ENCODE data around the gene LMX1A.

LMX1A gene

GRCh38 chr1:165265196-165265838 lies 91.2 kb downstream of the LMX1A start:
- DNase-seq (ENCODE audit: low read depth): no peak

DNA sequence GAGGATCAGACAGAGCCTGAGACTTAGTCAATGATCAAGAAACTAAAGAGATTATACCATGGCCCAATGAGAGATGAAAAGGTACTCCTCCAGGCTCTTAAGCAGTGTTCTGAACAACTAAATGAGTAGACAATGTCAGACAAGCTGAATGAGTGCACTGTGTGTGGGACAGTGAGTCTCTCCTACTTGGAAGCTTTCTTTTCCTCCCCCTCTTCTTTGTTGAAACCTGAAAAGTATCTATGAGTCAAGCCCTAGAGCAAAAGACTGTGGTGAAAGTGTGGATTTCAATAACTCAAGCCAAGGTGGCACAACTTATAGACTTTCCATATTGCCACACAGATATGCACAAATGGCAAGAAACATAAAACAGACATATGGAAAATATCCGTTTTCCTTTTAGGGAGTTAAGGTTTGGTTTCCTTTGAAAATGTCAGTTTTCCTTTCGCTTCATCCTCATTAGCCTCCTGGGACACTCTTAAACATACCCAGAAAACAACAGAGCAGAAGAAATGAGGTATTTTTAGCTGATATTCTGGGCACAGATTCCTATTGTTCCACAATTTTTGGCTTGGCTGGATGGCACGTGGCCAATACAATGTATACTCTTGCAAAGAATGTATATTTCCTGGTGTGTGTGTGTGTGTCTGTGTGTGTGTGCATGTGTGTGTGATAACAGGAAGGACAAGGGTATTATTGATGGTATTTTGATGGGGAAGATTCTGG lies 96.6 kb downstream of the LMX1A start:
- DNase-seq (ENCODE audit: low read depth): no peak

DNA sequence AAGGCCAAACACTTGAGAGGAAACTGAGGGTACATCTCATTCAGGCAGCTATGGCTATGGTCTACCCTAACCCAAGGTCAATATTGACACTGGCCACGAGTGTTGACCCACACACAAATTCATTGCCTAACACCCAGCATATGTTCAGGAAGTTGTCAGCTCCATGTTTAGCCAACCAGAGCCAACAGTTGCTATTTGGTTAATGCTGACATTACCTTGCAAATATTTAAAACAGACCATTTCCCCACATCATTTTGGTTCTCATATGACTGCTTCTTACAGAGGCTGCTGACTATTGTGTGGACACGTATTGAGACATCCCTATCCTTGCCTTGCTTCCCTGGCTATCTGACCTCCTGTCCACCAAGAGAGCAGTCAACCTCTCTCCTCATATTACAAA lies 97.3 kb downstream of the LMX1A start:
- DNase-seq (ENCODE audit: low read depth): no peak

GRCh38 chr1:165257969-165258459 lies 98.5 kb downstream of the LMX1A start:
- no peak for DNase-seq (ENCODE audit: low read depth)

- no peak for DNase-seq (ENCODE audit: low read depth)
These were observed 101.5 kb downstream of the LMX1A start for GRCh38 chr1:165254896-165255625.

DNA sequence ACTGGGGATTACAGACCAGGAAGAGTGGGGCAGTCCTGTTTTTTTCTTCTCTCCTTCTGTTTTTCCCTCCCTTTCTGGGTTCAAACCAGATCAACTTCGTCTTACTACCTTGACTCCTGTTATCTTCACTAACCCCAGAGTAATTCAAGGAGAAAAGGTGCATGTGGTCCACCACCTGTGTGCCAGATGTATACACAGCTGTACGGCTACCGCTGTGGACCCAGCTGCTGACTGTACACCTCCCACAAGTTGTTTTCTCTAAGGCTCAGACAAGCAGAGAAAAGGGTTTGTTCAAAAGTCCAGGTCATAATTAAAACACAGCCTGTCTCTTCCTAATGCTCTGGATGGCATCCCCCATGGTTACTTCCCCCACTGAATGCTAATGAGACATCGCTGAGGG lies 102.1 kb downstream of the LMX1A start:
- no peak for DNase-seq (ENCODE audit: low read depth)

DNA sequence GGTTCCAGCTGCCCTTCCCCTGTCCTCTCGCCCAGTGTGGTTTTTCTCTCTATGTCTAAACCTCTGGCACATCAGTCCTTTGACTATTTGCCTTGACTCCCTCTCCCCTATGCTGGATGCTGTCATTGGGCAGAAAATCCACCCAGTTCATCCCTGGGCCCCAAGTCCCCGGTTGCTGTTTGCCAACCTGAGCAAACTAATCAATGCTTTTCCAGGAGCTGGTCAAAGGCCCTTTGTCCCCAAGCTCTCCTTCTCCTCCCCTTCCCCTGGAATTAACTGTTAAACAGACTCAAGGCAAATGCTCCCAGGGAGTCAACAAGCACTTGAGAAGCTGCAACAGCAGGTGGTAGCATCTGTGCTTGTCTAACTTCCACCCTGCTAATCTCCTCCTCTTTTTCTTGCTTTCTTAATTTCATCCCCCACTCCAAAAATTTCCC lies 102.7 kb downstream of the LMX1A start:
- no peak for DNase-seq (ENCODE audit: low read depth)

GRCh38 chr1:165248969-165249571 lies 107.4 kb downstream of the LMX1A start:
- no peak for DNase-seq (ENCODE audit: low read depth)

DNA sequence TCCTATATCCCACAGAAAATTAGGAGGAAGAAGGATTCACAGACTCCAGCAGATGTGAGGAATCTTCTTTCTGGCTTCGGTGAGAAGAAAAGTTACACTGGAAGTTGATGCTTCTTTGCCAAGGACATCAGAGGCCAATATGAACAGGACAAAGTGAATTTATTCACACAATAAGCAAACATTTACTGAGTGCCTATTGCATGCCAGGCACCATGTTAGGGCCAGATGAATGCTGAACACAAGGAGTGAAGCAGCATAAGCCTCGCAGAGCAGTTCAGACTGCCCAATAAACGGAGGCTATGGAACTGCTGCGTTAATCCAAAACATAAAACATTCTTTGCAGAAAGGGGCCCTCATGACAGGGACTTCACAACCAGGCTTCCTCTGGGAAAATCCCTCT lies 114.6 kb downstream of the LMX1A start:
- DNase-seq (ENCODE audit: low read depth): no peak

DNA sequence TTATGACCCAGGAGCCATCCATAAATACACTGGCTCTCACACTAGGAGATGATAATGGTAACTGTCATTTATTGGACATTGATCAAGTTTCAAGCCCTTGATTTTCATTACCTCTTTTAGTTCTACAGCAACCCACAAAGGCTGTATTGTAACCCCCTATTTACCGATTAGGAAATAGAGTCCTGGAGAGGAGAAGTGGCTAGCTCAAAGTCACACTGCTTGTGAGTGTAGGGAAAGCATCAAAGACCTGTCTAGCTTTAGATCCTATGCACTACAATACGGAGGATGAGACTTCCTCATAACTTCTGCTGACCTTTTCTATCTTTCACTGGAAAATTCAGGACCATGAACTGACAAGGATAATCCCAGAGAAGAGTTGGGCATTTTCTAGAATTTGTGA lies 115.2 kb downstream of the LMX1A start:
- DNase-seq (ENCODE audit: low read depth): no peak

DNA sequence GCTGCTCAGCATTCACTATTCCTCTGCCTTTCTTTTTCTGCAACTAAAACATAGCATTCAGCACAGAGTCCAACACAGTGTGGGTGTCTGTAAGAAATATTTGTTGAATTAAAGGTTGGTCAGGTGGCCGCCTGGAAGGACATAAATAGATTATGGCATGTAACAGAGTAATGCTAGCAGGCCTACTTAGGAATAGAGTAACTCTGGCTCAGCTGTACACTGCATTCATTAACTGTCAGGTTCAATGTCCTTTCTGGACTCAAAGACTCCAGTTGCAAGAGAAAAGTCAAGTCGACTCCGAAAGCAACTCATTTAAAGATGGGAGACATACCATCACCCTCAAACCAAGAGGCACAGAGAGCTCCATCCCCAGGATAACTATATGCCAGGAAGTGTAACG lies 116.0 kb downstream of the LMX1A start:
- DNase-seq (ENCODE audit: low read depth): no peak

GRCh38 chr1:165239873-165240272 lies 116.6 kb downstream of the LMX1A start:
- no peak for DNase-seq (ENCODE audit: low read depth)

GRCh38 chr1:165235777-165236291 lies 120.7 kb downstream of the LMX1A start:
- DNase-seq (ENCODE audit: low read depth): no peak

- DNase-seq (ENCODE audit: low read depth): no peak
These were observed 121.2 kb downstream of the LMX1A start for GRCh38 chr1:165235155-165235776.

DNA sequence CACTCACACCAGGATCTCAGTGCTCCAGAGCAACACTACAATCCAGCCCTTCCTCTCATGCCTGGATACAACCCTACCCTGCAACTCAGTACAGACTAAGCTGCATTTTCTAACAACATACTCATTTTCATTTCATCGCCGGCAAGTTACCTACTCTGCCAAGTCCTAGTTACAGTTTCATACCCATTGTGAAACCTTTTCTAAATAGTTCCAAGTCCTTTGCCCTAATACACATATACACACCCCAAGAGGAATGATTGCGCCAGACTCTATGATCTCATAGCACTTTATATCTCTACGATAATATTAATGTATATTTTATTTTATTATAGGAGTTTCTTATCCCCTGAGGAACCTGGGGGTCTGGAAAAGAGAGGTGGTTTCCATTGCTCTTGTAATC lies 122.4 kb downstream of the LMX1A start:
- no peak for DNase-seq (ENCODE audit: low read depth)

DNA sequence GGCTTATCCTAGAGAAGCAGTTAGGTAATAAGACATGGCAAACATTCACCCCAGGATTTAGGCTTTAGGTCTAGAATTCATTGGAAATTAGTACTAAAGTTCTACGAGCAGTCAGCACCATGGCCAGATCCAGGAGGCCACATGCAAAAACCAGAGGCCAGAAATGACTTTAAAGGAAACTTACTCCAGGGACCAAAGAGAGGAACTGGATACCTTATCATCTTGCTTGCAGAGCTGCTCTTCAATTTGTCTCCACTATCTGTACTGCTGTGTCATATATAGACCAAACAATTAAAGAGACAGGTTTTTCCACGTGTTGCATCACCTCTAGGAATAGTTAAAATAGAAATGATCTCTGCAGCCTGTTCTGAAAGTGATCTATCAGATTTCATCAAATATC lies 127.8 kb downstream of the LMX1A start:
- no peak for DNase-seq (ENCODE audit: low read depth)

GRCh38 chr1:165228111-165228655 lies 128.3 kb downstream of the LMX1A start:
- no peak for DNase-seq (ENCODE audit: low read depth)

GRCh38 chr1:165226326-165226725 lies 130.2 kb downstream of the LMX1A start:
- DNase-seq (ENCODE audit: low read depth): no peak

DNA sequence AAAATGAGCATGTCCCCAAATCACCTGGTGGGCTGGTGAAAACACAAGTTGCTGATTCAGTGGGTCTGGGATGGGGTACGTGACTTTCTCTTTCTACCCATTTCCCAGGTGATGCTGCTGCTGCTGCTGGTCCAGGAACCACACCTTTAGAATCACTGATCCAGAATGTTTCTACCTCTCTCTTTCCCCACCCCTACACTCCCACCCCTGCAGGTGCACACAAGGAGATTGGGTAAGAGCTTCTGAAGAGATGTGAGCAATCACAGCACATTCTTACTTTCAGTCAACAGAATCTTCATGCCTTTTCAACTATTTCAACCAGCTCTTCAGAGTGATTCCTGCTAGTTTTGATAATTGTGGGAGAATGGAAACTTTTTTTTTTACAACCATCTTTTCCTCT lies 130.9 kb downstream of the LMX1A start:
- no peak for DNase-seq (ENCODE audit: low read depth)

DNA sequence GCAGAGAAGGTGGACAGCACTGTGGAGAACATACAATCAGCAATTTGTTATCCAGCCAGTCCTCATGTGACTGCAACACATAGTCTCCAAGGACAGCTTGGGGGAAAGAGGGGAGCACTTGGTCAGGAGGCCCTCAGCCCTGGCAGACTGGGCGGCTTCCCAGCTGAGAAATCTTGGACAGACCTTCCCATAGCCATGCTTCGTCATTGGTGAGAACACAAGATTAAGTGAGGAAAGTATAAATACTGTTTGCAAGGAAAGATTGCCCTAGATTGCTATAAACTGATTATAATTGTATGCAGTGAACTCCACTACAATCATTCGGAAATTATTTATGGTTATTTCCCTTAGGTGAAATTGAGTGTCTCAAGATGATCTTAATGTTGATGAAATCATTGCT lies 131.5 kb downstream of the LMX1A start:
- DNase-seq (ENCODE audit: low read depth): no peak

DNA sequence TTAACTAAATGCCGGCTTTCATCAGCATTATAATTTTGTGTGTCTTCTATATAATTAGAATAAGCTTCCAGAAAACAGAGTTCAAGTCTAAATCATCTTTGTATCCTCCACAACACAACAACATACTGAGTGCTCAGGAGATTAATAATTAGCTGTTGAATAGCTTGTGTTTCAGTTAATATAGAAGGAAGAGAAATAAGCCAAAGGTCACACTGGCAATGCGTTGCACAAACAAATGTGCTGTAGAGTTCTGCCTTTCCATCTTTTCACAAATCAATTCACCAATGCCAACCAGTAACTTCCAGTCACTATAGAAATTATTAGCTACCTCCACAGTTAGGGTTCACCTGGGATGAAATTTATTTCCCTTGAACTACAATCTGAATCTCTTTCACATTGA lies 132.0 kb downstream of the LMX1A start:
- DNase-seq (ENCODE audit: low read depth): no peak

DNA sequence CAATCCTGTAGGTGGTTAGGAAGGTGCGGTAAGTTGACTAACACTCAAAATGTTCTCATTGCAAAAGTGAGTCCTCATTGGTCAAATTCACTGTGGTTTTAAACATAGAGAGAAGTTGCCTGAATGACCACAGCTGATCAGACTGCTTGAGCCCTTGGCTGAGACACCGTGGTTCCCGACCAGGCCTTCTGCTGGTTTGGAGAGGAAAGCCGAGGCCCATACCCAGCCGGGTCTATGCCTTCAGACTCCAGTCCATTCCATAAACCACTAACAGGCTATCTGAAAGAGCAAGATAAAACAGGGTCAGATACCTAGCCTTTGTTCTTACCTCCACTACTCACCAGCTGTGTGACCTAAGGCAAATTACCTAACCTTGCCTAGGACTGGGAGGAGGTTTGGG lies 133.9 kb downstream of the LMX1A start:
- DNase-seq (ENCODE audit: low read depth): no peak

All from stimulated activated CD8-positive, alpha-beta memory T cell treated with anti-CD3 and anti-CD28 coated beads, Interleukin-4, amount 100 ng/mL, for 24 hours (primary cell).